HG02870 (cell line): Measurements from ENCODE around the gene COBL.

Experiments used
- ATAC-seq: cut with Tn5 transposase; IDR thresholded peaks from one replicate; pipeline ENCODE4 v1.9.1; 2021; ENCODE audit warnings: mild to moderate bottlenecking, moderate library complexity; ENCODE audit not compliant: unreplicated experiment

Gene COBL

GRCh38 chr7:51316666-51317581, at the start of gene COBL:
Gene COBL, minus strand, starts transcription at chr7:51316809. Its CDS starts 176 bp downstream, at chr7:51316633.
- no peak for ATAC-seq

DNA sequence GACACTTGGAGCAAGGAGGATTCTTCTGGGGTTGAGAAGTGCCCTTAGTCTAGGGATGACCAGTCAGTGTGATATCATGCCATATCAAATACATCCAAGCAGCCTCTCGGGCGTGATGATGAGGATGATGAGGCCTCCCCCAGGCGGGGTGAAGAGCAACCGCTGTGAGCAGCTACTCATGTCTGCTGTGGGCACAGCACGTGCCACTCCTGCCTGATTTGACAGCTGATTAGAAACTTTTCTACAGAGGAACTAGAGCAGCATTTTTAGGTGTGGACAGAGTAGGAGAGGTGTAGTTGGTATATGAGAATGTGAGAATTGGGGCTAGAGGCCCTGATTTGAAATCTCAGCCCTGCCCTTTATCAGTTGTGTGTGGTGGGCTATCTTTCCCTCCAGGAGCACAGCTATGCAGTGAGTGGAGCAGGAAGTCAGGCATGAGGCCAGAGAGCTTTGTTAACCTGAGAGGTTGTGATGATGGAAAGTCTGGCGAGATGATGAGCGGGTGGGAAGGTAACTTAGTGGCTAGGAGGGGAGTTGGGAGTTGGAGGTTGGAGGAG, 49.6 kb upstream of the COBL start:
- ATAC-seq, result no peak

DNA sequence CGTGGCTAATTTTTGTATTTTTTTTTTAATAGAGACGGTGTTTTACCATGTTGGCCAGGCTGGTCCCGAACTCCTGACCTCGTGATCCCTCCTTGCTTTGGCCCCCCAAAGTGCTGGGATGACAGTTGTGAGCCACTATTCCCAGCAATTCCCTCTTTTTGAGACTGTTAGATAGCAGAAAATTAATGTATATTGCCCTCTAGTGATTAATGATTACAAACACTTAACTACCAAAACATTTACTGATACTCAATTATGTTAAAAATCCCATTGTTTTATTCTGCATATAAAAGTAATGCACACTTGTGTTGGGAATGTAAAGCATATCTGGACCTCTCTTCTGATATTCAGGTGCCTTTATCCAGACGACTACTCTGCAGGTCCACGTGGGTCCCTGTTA, 41.2 kb upstream of the COBL start:
- ATAC-seq, result no peak

DNA sequence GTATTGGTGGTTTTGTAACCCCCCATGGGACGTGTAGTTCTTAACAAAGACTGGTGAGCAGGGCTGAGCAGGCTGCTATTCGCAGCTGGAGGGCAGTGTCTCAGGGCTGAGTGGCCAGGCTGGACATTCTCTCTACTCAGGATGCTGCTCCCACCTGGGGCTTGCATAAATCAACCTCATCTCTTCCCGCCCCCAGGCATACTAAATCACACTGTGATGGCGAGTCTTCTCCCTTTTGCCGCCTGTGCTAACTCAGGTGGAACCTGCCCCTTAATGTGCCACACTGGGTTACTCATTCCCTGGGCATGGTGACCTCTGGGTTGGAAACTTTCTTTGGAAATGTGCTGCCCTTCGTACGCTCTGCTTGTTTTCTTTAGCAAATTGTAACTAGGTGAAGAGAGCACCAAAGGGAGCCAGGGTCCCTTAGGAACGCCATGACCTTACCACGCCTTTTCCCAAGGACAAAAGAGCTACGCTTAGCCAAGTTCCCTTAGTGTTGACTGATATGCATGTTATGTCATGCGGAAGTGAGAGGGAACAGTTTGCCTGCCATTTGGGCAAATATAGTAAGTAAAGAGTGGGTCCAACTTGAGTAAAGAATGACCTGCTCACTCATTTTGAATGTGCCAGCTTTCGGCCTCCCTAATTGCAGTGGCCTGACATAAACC, 40.4 kb upstream of the COBL start:
- no peak for ATAC-seq

DNA sequence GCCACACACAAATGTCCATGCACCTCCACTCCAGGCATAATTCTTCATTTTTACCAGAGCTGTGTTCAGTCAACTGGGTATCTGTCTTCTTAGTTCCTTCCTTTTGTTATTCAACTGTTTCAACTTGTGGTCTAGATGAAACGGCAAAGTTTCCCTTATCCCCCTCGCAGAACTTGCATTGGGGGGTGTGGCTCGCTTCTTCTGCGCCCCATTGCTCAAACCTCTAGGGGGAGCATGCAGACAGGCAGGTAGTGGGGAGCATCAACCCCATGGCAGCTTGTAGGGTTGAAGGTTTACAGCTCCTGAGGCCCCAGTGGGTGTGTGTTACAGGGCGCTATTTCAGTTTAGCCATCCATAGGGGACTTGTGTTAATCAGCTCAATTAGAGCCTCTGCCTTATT, 38.3 kb upstream of the COBL start:
- ATAC-seq, result peak; percentile 47

- ATAC-seq, result no peak
Observed at GRCh38 chr7:51354434-51354833, 37.8 kb upstream of the COBL start.

DNA sequence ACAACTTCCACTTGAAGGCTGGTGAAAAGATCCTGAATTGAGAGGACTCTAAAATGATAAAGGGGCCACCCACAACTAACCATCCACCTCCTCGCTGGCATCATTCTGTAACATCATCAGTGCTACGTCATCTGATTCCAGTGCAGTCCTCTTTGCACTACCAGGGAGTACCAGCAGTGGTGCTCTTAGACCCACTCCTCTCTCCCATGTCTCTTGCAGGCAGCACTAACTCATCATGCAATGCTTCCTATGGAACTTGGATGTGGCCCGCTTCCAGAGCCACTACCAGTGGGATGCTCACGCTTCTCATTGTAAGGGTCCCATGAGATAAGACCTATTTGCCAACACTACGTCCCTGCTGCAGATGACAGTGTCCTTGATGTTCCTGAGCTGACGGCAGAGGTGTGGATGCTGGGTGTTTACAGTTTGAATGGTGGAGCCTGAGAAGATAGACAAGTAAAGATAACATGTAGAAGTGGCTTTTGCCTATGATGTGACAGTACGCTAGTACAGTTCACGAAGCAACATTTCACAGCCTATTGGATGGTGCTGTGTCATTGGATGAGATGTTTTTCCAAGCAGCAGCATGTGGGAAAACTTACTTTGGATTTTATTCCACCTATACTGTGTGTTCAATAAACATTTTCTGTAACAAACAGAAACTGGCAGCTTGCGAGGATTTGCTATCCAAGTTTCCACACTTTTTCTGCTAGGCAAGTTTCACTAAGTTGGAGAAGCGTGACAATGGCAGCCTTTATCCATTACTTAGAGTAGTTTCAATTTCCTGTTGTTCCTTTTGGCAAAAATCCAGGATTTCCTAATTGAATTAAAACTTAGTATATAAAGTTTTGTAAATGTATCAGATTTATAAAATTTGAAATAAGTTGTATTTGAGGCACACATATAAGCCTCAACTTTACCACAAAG, 35.8 kb upstream of the COBL start:
- no peak for ATAC-seq

- ATAC-seq, result no peak
Observed at GRCh38 chr7:51351661-51352060, 35.1 kb upstream of the COBL start.

- no peak for ATAC-seq
Observed at GRCh38 chr7:51350546-51350896, 33.9 kb upstream of the COBL start.

DNA sequence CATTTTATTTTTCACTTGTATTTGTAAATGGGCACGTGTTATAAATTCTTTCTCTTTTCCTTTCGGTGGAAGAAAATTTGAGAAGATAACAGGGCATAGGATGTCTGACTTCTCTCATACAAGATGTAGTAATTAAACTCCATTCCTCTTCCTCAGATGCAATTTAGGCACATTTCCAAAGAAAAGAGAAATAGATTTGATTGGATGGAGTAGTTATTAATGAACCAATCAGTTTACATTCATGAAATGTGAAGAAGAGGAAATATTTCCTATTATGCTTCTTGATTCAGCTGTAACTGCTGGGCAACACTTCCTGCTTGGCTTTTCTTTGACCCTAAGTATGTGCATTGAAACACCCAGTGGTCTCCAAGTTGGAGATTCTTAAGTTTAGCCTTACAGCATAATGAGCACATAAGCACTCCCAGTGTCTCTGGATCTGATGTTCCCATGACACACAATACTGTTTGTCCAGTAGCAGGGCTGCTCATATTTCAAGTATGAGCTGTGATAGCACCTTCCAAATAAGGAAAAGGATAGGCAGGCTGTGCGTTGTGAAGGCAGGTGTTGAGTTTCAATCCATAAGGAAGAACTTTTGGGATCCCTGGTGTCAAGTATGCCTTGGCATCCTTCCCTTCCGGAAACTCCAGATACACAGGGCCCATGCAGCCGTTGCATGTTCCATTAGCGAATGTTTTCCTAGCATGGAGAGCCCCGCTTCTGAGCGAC, 33.4 kb upstream of the COBL start:
- ATAC-seq, result no peak

DNA sequence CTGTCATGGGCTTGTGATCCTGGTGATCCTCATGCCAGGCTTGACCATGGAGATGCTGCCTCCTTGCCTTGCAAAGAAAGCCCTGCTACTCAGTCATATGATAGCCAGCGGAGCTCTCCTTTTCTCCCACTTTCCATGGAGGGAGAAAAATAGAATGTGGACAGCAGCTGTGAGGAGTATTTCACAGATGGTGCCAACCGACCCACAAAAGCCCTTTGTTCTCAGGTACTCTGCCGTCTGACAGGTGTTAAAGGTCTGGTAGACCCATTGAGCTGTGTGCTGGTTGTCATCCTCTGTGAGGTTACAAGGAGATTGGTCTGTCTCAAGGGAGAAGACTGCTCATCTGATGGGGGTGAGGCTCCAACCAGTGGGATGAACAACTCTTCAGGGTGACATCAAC, 29.5 kb upstream of the COBL start:
- no peak for ATAC-seq

- ATAC-seq, result no peak
Observed at GRCh38 chr7:51344406-51345138, 28.0 kb upstream of the COBL start.

- no peak for ATAC-seq
Observed at GRCh38 chr7:51340936-51341335, 24.3 kb upstream of the COBL start.

- no peak for ATAC-seq
Observed at GRCh38 chr7:51340029-51340838, 23.6 kb upstream of the COBL start.

GRCh38 chr7:51335057-51335456, 18.4 kb upstream of the COBL start:
- ATAC-seq, result no peak

DNA sequence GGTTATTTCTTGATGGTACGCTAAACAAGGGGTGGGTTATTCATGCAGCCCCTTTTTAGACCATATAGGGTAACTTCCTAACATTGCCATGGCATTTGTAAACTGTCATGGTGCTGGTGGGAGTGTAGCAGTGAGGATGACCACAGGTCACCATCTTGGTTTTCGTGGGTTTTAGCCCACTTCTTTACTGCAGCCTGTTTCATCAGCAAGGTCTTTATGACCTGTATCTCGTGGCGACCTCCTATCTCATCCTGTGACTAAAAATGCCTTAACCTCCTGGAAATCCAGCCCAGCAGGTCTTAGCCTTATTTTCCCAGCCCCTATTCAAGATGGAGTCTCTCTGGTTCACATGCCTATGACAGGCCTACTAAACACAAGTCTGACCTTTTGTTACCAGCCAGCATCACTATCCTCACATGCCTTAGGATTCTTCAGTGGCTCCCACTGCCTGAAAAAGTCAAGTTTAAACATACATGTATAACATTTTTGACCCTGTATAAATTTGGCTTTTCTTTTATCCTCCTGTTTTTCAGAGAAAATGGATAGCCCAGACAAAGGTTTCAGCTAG, 13.2 kb upstream of the COBL start:
- no peak for ATAC-seq

DNA sequence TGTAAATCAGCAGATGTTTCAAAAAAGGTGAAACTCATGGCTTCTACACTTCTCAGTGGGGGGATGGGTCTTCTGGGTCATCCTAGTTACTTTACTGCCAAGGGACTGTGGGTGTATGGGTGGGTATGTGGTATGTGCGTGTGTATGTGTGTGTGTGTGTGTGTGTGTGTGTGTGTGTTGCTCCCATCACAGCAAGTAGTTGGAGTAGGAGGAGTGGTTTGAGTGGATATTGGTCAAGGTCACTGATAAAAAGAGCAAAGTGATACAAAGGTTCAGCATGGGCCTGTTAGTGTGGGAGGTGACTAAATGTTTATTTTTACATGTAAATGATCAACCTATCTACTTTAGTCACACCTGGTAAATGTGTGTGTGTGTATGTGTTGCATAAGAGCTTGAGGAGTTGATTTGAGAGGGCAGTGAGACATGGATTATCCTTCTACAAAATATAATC, 11.8 kb upstream of the COBL start:
- ATAC-seq, result no peak

DNA sequence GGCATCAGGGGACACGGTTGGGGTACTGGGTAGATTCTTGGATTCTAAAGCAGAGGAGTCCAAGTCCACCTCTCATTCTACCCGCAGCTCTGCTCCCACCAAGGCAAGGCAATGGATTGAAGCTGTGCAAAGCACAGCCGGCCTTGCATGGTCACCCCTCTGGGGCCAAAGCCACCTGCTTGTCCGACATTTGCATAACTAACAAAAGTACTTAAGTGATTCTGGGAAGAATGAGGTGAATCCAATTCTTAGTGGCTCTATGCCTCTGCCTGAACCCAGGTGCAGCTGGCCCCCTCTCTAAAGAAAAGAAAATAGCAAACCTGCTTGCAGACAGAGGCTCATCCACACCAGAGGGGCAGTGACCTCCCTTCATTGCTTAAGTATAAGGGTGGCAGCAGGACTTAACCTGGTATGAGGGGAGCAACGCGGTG, 10.7 kb upstream of the COBL start:
- ATAC-seq, result no peak
